ENCODE data around the gene ARPC2. TPM values are rescaled to one million over a fixed set of nuclear protein-coding genes. Genes with fewer than 3 reads are reported as not detected.

Gene ARPC2
- total RNA-seq, 1 donor from 2014 or later, result 785 TPM

GRCh38 chr2:218252509-218253231, 35.7 kb downstream of the ARPC2 start:
- intact Hi-C loops (cut with micrococcal nuclease), result no loop called here

- intact Hi-C loops (cut with micrococcal nuclease), result no loop called here
These were observed 36.2 kb downstream of the ARPC2 start for GRCh38 chr2:218253232-218253625.

GRCh38 chr2:218255446-218255845, 38.5 kb downstream of the ARPC2 start:
- intact Hi-C loops (cut with micrococcal nuclease), result loop anchor here (2.0 kb wide), 1 partner anchor 15 kb away; no protein-coding TSS in a partner anchor

- intact Hi-C loops (cut with micrococcal nuclease), result loop anchor here (1.0 to 2.0 kb wide), 3 partner anchors 38 to 87 kb away; no protein-coding TSS in a partner anchor
These were observed 39.8 kb downstream of the ARPC2 start for GRCh38 chr2:218256612-218257350.

GRCh38 chr2:218257390-218257981, 40.5 kb downstream of the ARPC2 start:
- intact Hi-C loops (cut with micrococcal nuclease), result loop anchor here (1.0 to 2.0 kb wide), 3 partner anchors 39 to 88 kb away; no protein-coding TSS in a partner anchor

GRCh38 chr2:218259099-218259961, 42.3 kb downstream of the ARPC2 start:
- intact Hi-C loops (cut with micrococcal nuclease), result no loop called here

- intact Hi-C loops (cut with micrococcal nuclease), result no loop called here
These were observed 43.2 kb downstream of the ARPC2 start for GRCh38 chr2:218260166-218260565.

GRCh38 chr2:218260742-218261422, 43.9 kb downstream of the ARPC2 start, which contains the start of gene GPBAR1:
TSS of gene GPBAR1 (plus strand) at chr2:218261015. CDS start at chr2:218262725, 1,710 bp downstream.
- intact Hi-C loops (cut with micrococcal nuclease), result no loop called here

- intact Hi-C loops (cut with micrococcal nuclease), result no loop called here
These were observed 44.6 kb downstream of the ARPC2 start for GRCh38 chr2:218261423-218262236.

GRCh38 chr2:218262237-218262600, 45.2 kb downstream of the ARPC2 start:
- intact Hi-C loops (cut with micrococcal nuclease), result no loop called here

- intact Hi-C loops (cut with micrococcal nuclease), result no loop called here
These were observed 45.9 kb downstream of the ARPC2 start for GRCh38 chr2:218262631-218263586.

GRCh38 chr2:218263817-218264641, 47.0 kb downstream of the ARPC2 start:
- intact Hi-C loops (cut with micrococcal nuclease), result no loop called here

GRCh38 chr2:218264773-218265561, 48.0 kb downstream of the ARPC2 start:
- intact Hi-C loops (cut with micrococcal nuclease), result no loop called here

- intact Hi-C loops (cut with micrococcal nuclease), result no loop called here
These were observed 48.6 kb downstream of the ARPC2 start for GRCh38 chr2:218265626-218266025.

GRCh38 chr2:218266316-218266979, 49.5 kb downstream of the ARPC2 start:
- intact Hi-C loops (cut with micrococcal nuclease), result no loop called here

- intact Hi-C loops (cut with micrococcal nuclease), result no loop called here
These were observed 50.3 kb downstream of the ARPC2 start for GRCh38 chr2:218267259-218267658.
